SH-SY5Y (cell line): ENCODE measurements around the gene PTGER3.

Experiments used
- GATA2 ChIP-seq: IDR thresholded peaks from 2 replicates; pipeline ENCODE4 v1.6.1; 2011; ENCODE audit warnings: mild to moderate bottlenecking, low read depth, low read length
- GATA3 ChIP-seq: IDR thresholded peaks from 2 replicates; pipeline ENCODE4 v1.6.1; 2011; ENCODE audit warnings: low read depth, mild to moderate bottlenecking, low read length, moderate library complexity

GRCh38 chr1:71086331-71086730 is 38.7 kb upstream of the PTGER3 start:
- no peak for TF ChIP-seq GATA2
- TF ChIP-seq GATA3: no peak
